Heart right ventricle (tissue), 16 donors: Measurements from ENCODE around the gene DDA1. TPM values are rescaled to one million over a fixed set of nuclear protein-coding genes. Genes with fewer than 3 reads are reported as not detected.

ENCODE experiments used
- ATAC-seq, 8 donors: fragments of 200-7000 bp; cut with Tn5 transposase; one replicate each; pipeline ENCODE4 v1.9.1; 2020; ENCODE audit warnings: mild to moderate bottlenecking in 8 of 8, moderate library complexity in 8 of 8, moderate number of reproducible peaks in 1 of 8
- DNase-seq, 2 donors: peaks; one replicate each; pipeline ENCODE4 v3.0.0-alpha.2; 2020
- H3K27ac ChIP-seq, 10 donors: fragments of 200-600 bp; sonication (generic) in 2 of 10; one replicate each; pipeline versions ENCODE4 v1.5.0 to v1.8.0; 2020 to 2022; ENCODE audit warnings: mild to moderate bottlenecking in 3 of 10
- H3K27me3 ChIP-seq, 7 donors: fragments of 200-600 bp; one replicate each; pipeline ENCODE4 v1.8.0; 2021 to 2022; ENCODE audit warnings: mild to moderate bottlenecking in 2 of 7
- H3K36me3 ChIP-seq, 9 donors: fragments of 200-600 bp; sonication (generic) in 1 of 9; one replicate each; pipeline versions ENCODE4 v1.5.0 to v1.8.0; 2020 to 2022; ENCODE audit warnings: mild to moderate bottlenecking in 2 of 9
- H3K4me1 ChIP-seq, 9 donors: fragments of 200-600 bp; sonication (generic) in 1 of 9; one replicate each; pipeline versions ENCODE4 v1.5.0 to v1.8.0; 2020 to 2022; ENCODE audit warnings: mild to moderate bottlenecking in 4 of 9
- H3K4me3 ChIP-seq, 10 donors: fragments of 200-600 bp; sonication (generic) in 2 of 10; one replicate each; pipeline versions ENCODE4 v1.5.0 to v1.8.0; 2020 to 2022; ENCODE audit warnings: mild to moderate bottlenecking in 7 of 10, moderate library complexity in 2 of 10
- H3K9me3 ChIP-seq, 11 donors: fragments of 200-600 bp in 10 of 11; sonication (generic) in 2 of 11; one replicate each; pipeline versions ENCODE4 v1.5.0 to v1.8.0; 2013 to 2022; ENCODE audit warnings: mild to moderate bottlenecking in 2 of 11, control low read depth in 1 of 11, moderate library complexity in 1 of 11
- CTCF ChIP-seq, 9 donors: fragments of 200-600 bp; sonication (generic) in 2 of 9; IDR thresholded peaks; one replicate each; pipeline versions ENCODE4 v1.5.0 to v1.8.0; 2021 to 2022; ENCODE audit warnings: antibody characterized with exemption in 9 of 9, mild to moderate bottlenecking in 5 of 9, moderate library complexity in 1 of 9
- WGBS, 2 donors: extraction: QIAGEN DNeasy Blood & Tissue Kit; methylation state at CpG; one replicate each; pipeline ENCODE4 v1.1.7; 2013; ENCODE audit warnings: inconsistent platforms in 1 of 2; 5-methylcytosine and 5-hydroxymethylcytosine counted together
- intact Hi-C, 10 donors: fragments of 100-400 bp; cut with DNase I; formaldehyde crosslinking; loops; one replicate each; pipeline versions ENCODE4 v1.11.1 to v1.14.2; 2022
- polyA plus RNA-seq, 2 donors: library from polyadenylated mRNA; stranded (reverse); fragments of 200-250 nt; gene quantifications; one replicate each; pipeline ENCODE4 v1.2.3, GENCODE V29; 2013
- total RNA-seq, 10 donors: library from RNA; stranded (reverse); fragmentation: NEBNext Ultra II Directional in 3 of 10; extraction: Animal tissue kit (Norgen Biotek cat#: 25700) in 3 of 10; gene quantifications; one replicate each; pipeline versions ENCODE4 v1.2.1 to v1.2.4, GENCODE V29; 2021 to 2023
- donor health status: Arrhythmogenic right ventricular cardiomyopathy.
- donor health status: ischemic (EF 13 %, LVEDD 7.1; RV severe dilation, severe dysfunction).
- donor health status: healthy with polysubstance abuse.
- donor health status: DM: no; HTN: yes; CAD: no.
- donor health status: DM: no; HTN: no; CAD: no.
- donor health status: ischemic (EF 25% LVEDD 6.9; RV normal size, moderate dysfunction).
- donor health status: ischemic (EF 25% LVEDD 5.7; RV mildly dilated, moderate dysfunction).
- donor health status: healthy.
- donor health status: DM: yes; HTN: yes; CAD: no.
- donor health status: Ischemic cardiomyopathy.
- donor health status: ischemic (EF 35%, LVEDD 5.7; RV mildly dilated, moderate dysfunction).
- donor health status: nonischemic (EF 11% LVEDD 7.7; RV severe dilation, severe dysfunction).
- donor health status: DM: yes; HTN: yes; CAD: no.
- donor health status: PGD.
- donor health status: ischemic (EF 29% LVEDD 5.4; RV normal size, mild dysfunction).
- donor health status: nonischemic (EF 23%, LVEDD 6.1; RV moderate dilation, normal function).

DDA1 gene
- total and polyA plus RNA-seq, 12 donors, result 20.4 to 85.7 (median 34.7) TPM

- ATAC-seq (no peak), DNase-seq (no peak)
- peaks cover 0 to 64% (median 20%) of the 10 kb centered on the region in 9 donors for H3K36me3 ChIP-seq
- 44 to 45% methylated on average over 50 to 56 of the region's 56 CpGs for WGBS, 2 donors
- no peak overlapping the region for H3K27ac ChIP-seq
- H3K9me3 ChIP-seq, result no peaks in the 10 kb centered on the region
- intact Hi-C loops, result no loop called here
- peaks cover 0 to 11% (median 0%) of the 10 kb centered on the region in 9 donors for H3K4me1 ChIP-seq
- no peak for TF ChIP-seq CTCF (IDR thresholded peaks at IDR 0.05)
- H3K27me3 ChIP-seq, result no peaks in the 10 kb centered on the region
- H3K4me3 ChIP-seq, result no peak overlapping the region
These were observed 14.1 kb downstream of the DDA1 start for GRCh38 chr19:17323300-17323963.

GRCh38 chr19:17323964-17324332, 14.6 kb downstream of the DDA1 start:
- DNase-seq (no peak), ATAC-seq (no peak)
- peaks cover 0 to 13% (median 0%) of the 10 kb centered on the region in 9 donors for H3K4me1 ChIP-seq

GRCh38 chr19:17324357-17325114, 15.2 kb downstream of the DDA1 start:
- Histone ChIP-seq H3K9me3 (no peaks in the 10 kb centered on the region), H3K27me3 (peaks cover 0 to 10% (median 0%) of the 10 kb centered on the region in 7 donors), H3K27ac (no peak overlapping the region), H3K4me1 (peaks cover 0 to 19% (median 0%) of the 10 kb centered on the region in 9 donors), H3K36me3 (peaks cover 0 to 53% (median 20%) of the 10 kb centered on the region in 9 donors), H3K4me3 (no peak overlapping the region)
- 93 to 95% methylated on average over 28 of the region's 28 CpGs for WGBS, 2 donors
- ATAC-seq (no peak), DNase-seq (no peak)
- TF ChIP-seq CTCF (IDR thresholded peaks at IDR 0.05), result no peak
- intact Hi-C loops, result no loop called here

More at GRCh38 chr19:17323964-17324332, 14.6 kb downstream of the DDA1 start:
- TF ChIP-seq CTCF (IDR thresholded peaks at IDR 0.05), result no peak
- Histone ChIP-seq H3K36me3 (peaks cover 0 to 58% (median 20%) of the 10 kb centered on the region in 9 donors), H3K4me3 (no peak overlapping the region), H3K9me3 (no peaks in the 10 kb centered on the region), H3K27me3 (peaks cover 0 to 4% (median 0%) of the 10 kb centered on the region in 7 donors), H3K27ac (no peak overlapping the region)
- WGBS, 2 donors, result 46 to 51% methylated on average over 7 of the region's 7 CpGs
- intact Hi-C loops, result no loop called here

- H3K4me1 ChIP-seq, result peaks cover 0 to 21% (median 0%) of the 10 kb centered on the region in 9 donors
- 97% methylated on average over 20 of the region's 20 CpGs for WGBS, 2 donors
These were observed 15.8 kb downstream of the DDA1 start for GRCh38 chr19:17325133-17325532.

More at GRCh38 chr19:17325133-17325532, 15.8 kb downstream of the DDA1 start:
- DNase-seq, result no peak
- Histone ChIP-seq H3K27me3 (peaks cover 0 to 16% (median 0%) of the 10 kb centered on the region in 7 donors), H3K36me3 (peaks cover 0 to 47% (median 14%) of the 10 kb centered on the region in 9 donors), H3K9me3 (no peaks in the 10 kb centered on the region), H3K27ac (no peak overlapping the region), H3K4me3 (no peak overlapping the region)
- intact Hi-C loops, result no loop called here
- TF ChIP-seq CTCF (IDR thresholded peaks at IDR 0.05), result no peak
- no peak for ATAC-seq
